Stimulated activated CD8-positive, alpha-beta memory T cell treated with anti-CD3 and anti-CD28 coated beads, Interleukin-7, amount 100 ng/mL, for 48 hours (primary cell): ENCODE measurements around the gene TNIK.

ENCODE experiments used
- DNase-seq, 2 donors: peaks; one replicate each; pipeline ENCODE4 v3.0.0-alpha.2; 2020; ENCODE audit warnings: low read depth in 1 of 2; ENCODE audit errors: extremely low read depth in 1 of 2

TNIK gene

GRCh38 chr3:171064461-171064860 lies 395.7 kb downstream of the TNIK start:
- DNase-seq: no peak

- DNase-seq: no peak
These were observed 398.5 kb downstream of the TNIK start for GRCh38 chr3:171061749-171062148.

DNA sequence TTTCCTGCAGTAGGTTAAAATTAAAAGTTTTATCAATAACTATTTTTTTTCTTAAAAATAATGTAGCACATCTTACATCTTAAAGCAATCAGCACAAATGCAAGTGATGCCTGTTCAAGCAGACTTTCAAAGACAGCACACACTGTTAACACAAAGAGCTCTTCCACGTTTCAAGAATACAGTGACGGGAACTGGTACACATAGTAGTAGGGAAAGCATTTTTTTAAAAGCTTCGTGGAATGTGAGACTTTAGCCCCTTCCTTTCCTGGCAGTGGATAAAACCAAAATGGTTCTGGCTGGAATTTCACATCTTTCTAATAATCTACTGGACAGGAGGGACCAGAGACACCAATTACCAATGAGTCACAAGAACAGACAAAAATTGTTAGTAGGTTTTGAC lies 400.2 kb downstream of the TNIK start:
- no peak for DNase-seq

- DNase-seq: no peak
These were observed 401.2 kb downstream of the TNIK start for GRCh38 chr3:171058873-171059603.

- no peak for DNase-seq
These were observed 402.1 kb downstream of the TNIK start for GRCh38 chr3:171058058-171058457.

- no peak for DNase-seq
These were observed 403.1 kb downstream of the TNIK start for GRCh38 chr3:171057072-171057471.

- no peak for DNase-seq
These were observed 403.7 kb downstream of the TNIK start for GRCh38 chr3:171056528-171056927.

DNA sequence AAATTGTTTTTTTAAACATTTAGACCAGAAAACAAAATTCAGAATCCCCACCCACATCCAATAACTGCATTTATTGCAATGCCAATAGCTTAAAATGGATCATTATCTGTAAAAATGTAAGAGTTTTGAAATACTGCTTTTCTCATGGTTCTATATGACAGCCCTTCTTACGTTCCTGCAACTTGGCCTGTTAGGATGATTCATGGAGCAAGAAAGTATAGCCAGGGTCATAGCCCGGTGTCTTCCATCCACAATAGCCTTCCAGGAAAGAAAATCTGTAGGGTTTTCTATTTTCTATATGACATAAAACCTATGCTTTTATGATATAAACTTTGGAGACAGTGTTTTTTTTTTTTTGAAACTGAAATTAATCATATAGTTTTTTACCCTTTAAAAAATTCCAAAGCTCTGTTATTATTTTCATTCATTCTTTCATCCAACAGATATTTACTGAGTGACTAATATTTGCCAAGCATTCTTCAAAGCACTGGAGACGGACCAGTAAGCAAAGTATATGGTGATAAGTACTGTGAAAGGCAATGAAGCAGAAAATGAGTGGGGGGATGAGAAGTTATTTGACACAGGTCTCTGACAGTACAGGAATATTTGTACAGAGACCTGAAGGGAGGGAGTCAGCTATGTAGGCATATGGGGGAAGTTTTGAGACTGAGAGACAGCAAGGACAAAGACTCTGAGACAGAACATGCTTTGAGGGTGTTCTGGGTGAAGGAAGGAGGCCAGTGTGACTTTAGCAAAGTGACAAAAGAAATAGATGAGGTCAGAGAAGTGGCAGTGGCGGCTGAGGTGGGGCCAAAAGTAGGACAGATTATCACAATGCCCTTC lies 404.6 kb downstream of the TNIK start:
- no peak for DNase-seq

- no peak for DNase-seq
These were observed 405.3 kb downstream of the TNIK start for GRCh38 chr3:171054921-171055320.

- DNase-seq: no peak
These were observed 406.0 kb downstream of the TNIK start for GRCh38 chr3:171054231-171054630.

GRCh38 chr3:171049861-171050444 lies 410.3 kb downstream of the TNIK start:
- peak in 1 of 2 donors; percentile 18 for DNase-seq

GRCh38 chr3:171046760-171047159 lies 413.4 kb downstream of the TNIK start:
- no peak for DNase-seq

- no peak for DNase-seq
These were observed 415.1 kb downstream of the TNIK start for GRCh38 chr3:171044835-171045793.

DNA sequence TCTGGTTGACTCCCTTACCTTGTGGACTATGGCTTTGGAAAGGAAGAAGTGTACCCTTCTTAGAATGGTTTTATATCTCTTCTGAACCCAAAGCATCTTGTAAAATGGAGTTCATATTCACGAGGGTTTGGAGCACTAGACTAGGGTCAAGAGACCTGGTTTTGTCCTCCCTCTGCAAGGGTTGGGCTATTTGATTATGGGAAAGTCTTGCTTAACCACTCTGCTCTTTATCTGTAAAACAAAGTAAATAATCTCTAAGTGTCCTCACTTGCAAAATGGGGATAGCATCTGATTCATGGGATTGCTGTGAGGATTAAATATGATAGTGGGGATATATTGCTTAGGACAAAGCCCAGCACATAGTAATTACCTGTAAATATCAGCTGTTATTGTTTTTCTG lies 415.8 kb downstream of the TNIK start:
- DNase-seq: no peak

DNA sequence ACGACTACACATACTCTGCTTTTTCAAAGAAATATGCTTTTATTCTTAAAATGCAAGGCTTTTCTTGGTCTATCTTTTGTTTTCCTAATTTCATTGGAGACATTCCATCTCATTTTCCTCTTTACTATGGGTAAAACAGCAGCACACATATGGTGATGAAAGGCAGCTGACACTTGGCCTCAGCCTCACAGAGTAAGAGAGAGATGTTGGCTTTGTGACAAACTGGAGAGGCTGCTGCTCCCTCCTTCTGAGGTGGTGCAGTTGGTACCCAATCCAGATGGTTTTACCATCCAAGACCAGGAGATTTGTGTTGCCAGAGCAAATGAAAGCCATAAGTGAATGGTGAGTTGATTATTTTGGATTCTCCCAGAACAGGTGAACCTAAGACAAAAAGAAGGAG lies 420.5 kb downstream of the TNIK start:
- DNase-seq: no peak

DNA sequence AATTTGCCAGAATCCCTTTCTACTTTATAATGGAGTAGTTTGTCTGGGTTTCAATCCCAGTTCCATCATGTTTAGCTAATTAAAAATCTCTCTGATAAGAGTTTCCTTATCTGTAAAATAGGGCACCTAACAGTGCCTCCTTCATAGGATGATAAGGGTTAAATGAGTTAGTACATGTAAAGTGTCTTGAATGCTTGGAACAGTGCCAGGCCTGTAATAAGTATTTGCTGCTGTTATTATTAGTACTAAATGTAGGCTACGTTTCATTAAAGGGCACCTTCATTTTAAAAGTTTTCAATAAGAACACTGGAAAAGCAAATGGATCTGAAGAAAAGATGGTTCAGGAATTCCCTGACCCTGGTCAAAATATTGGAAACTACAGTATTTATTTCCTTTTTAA lies 421.9 kb downstream of the TNIK start:
- no peak for DNase-seq

- no peak for DNase-seq
These were observed 431.4 kb downstream of the TNIK start for GRCh38 chr3:171028779-171029232.

- DNase-seq: peak; percentile 22 to 52
These were observed 432.0 kb downstream of the TNIK start for GRCh38 chr3:171028025-171028778.

DNA sequence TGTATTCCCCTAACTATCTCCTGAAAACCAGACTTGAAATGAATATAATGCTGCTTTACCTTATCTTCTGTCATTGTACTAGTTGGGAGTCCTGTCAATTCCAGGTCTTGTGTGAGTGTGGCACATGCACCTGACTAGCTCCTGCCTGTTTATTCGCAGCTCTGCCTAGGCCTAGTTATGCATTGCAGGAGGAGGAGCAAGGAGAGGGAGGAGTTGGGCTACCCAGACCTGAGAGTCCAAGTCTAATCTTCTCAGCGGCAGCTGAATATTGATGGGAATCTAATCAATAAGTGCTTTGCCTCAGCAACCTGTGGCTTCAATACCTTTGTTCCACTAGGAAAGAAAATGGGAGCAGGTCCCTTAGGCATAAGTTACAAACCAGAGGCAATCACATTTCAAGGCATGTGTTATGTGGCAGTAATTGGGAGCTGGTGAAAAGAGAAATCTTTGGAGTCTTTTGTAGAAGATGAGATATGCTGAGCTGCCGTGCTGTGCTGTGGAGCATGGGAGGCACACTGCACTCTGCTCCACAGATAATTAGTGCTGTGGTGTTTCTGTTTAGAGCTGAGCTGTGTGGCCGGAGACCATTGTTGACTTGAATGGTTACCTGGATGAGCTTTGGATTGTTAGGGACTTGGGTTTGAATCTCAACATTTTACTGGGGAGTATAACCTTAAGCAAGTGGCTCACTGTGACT lies 433.5 kb downstream of the TNIK start, which contains the start of gene SLC2A2:
SLC2A2 (minus strand) TSS at position 124 of the 697 bp plus-strand sequence; CDS start at position 74, 50 bp downstream.
- no peak for DNase-seq
